GM10266 (cell line): ENCODE results near the gene TGDS.

Experiments used
- DNase-seq: peaks from one replicate; pipeline ENCODE4 v3.0.0; 2012; ENCODE audit errors: extremely low spot score
- TF ChIP-seq, protein P1 (sequence below): IDR thresholded peaks from 2 replicates; pipeline ENCODE4 v1.5.1; 2012; ENCODE audit warnings: mild to moderate bottlenecking, low read depth; ENCODE audit not compliant: control insufficient read depth, insufficient read depth; ENCODE audit errors: missing control alignments

Gene TGDS

DNA sequence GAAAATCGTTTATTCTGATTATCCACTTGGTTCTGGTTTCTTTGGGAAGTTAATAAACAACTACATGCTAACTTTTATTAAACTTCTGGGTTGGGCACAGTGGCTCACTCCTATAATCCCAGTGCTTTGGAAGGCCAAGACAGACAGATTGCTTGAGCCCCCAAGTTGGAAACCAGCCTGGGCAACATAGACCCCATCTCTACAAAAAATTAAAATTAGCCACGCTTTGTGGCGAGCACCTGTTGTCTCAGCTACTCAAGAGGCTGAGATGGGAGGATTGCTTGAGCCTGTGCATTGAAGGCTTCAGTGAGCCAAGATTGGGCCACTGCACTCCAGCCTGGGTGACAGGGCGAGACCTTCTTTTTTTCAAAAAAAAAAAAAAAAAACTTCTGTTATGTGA, 27.4 kb upstream of the TGDS start:
- TF ChIP-seq, protein P1, sequence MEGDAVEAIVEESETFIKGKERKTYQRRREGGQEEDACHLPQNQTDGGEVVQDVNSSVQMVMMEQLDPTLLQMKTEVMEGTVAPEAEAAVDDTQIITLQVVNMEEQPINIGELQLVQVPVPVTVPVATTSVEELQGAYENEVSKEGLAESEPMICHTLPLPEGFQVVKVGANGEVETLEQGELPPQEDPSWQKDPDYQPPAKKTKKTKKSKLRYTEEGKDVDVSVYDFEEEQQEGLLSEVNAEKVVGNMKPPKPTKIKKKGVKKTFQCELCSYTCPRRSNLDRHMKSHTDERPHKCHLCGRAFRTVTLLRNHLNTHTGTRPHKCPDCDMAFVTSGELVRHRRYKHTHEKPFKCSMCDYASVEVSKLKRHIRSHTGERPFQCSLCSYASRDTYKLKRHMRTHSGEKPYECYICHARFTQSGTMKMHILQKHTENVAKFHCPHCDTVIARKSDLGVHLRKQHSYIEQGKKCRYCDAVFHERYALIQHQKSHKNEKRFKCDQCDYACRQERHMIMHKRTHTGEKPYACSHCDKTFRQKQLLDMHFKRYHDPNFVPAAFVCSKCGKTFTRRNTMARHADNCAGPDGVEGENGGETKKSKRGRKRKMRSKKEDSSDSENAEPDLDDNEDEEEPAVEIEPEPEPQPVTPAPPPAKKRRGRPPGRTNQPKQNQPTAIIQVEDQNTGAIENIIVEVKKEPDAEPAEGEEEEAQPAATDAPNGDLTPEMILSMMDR: no peak
- no peak for DNase-seq

DNA sequence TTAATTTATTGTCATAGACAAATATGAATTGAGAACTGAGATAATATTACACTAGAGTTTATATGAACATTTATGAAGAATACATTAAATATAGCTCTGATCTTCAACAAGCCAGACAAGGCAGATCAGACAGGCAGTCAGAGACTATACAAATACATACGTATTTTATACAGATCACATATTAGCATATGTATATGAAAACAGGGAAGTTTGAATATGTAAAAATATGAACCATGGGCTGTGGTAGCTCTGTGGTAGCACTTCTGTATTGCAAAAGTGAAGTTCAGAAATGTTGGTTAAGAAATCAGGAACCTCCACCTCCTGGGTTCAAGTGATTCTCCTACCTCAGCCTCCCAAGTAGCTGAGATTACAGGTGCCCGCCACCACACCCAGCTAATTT, 26.4 kb upstream of the TGDS start:
- TF ChIP-seq, protein P1: no peak
- DNase-seq: no peak

DNA sequence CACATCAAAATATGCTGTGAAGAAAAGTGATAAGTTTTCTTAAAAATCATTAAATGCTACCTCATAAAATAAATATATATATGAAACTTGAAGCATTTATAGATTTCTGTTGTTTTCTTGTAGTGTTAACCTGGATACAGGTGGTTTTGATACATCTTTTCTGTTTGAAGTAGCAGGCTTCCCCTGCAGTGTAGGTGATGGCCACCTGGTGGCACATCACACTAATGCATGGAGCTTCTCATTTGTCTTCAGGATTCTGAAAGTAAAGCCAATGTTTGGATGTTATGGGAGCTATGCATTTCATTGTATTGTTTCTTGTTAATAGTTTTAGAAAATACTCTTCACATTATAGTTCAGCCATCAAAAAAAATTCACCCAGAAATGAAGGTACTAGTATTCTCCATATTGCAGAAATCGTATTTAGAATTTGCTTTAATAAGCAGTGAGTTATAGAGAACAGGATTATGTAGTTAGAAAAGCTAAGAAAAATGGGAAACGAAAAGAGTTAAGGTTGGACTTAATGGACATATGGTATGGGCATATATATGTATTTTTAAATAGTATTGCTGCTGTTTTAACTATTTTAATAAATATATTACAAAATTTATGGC, 24.4 kb upstream of the TGDS start:
- TF ChIP-seq, protein P1: peak; percentile 75
- DNase-seq: no peak

DNA sequence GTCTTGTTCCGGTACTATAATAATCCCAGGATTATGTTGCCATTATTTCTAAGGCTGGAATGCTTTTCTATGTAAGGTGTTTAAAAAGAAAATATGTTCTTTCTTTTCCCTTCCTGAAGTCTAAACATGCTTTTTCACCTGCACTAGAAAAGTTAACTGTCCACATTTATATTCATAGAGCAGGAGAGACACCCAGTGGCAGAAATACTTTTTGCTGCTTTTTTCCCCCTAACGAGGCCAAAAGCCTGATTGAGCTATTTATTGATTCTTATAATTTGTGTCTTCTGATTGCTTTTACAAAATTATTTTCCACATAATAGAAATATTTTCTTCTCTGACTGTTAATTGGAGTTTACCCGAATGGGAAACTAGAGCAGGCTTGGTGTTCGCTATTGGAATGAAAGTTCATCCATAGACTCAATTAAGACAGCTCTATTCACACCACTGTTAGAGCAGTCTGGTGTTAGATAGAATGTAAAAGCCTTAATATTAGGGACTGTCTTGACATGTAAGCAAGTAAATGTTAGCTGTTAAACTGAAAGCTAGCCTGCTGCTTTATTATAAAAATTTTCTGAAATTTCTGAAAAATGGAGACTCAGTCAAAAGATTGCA, 21.5 kb upstream of the TGDS start:
- TF ChIP-seq, protein P1: peak; percentile 65
- DNase-seq: no peak

DNA sequence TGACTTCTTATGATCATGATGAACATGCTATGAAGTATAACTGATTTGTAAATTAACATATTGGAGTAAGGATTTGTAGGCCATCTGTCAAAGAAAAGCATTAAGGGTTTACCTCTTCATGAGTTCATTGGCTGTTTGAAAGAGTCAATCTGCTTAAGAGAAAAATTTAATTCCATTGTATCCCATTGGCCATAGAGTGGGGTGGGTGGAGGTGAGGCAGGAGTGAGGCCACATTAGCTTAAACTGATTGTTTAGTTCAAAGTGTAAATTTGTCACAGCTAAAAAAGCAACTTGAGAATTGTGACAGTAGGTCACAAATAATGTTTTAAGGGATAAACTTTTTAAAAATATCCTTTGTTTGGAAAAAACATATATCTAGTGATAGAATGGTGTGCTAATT, 17.1 kb upstream of the TGDS start:
- TF ChIP-seq, protein P1: no peak
- DNase-seq: no peak

DNA sequence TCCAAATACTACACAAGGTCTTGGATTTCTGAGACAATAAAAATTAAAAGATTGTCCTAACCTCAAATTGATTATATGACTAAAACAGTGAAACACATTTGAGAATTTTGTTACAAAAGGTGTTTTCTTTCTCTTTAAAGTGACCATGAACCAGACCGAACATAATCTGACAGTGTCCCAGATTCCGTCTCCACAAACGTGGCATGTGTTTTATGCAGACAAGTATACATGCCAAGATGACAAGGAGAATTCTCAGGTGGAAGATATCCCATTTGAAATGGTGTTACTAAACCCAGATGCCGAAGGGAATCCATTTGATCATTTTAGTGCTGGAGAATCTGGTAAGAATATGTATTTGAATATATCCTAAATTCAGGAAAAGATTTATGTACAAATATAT, 16.1 kb upstream of the TGDS start:
- TF ChIP-seq, protein P1: no peak

DNA sequence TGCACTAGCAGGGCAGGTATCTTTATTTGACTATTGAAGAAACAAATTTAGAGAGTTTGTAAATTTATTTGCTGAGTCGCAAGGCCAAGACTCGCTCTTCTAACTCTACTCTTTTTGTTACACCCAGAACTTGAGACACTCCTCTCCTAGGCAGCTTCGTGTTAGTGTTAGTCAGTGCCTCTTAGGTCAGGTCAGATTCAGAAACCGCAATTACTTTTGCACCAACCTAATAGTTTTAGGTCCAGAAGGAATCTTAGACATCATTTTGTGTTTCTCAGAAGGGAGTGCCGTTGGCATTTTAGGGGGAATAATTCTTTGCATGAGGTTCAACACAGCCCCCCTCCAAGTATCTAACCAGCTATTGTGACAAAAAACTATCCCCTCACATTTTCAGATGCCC, 14.5 kb upstream of the TGDS start:
- TF ChIP-seq, protein P1: no peak
- no peak for DNase-seq

More for the DNA sequence above, 16.1 kb upstream of the TGDS start:
- no peak for DNase-seq
